ENCODE results near the gene LMOD3. TPM values are rescaled to one million over a fixed set of nuclear protein-coding genes. Genes with fewer than 3 reads are reported as not detected.

LMOD3 gene
- total RNA-seq = not detected in 2 replicates
- long read RNA-seq = 0 reads

DNA sequence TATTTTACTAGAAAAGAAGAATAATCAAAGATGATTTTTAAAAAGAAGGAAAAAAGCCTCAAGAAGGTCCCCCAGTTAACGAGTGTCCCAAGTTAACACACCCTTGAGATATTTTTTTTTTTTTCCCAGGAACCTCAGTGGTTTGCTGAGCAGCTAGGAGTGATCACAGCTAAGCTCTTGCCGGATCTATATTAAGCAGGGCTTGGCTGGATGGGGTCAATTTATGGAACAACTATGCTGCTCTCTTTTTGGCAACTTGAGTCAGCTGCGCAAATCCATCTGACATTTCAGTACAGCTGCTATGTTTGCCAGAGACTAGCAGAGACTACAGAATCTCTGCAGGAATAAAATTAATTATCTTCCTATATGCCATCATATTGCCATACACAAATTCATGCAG lies at the start of gene LMOD3:
Gene LMOD3 (minus strand): TSS at position 193 of the 400 bp plus-strand sequence. CDS start 209 bp downstream, outside the sequence.
- TF ChIP-seq, protein P1, sequence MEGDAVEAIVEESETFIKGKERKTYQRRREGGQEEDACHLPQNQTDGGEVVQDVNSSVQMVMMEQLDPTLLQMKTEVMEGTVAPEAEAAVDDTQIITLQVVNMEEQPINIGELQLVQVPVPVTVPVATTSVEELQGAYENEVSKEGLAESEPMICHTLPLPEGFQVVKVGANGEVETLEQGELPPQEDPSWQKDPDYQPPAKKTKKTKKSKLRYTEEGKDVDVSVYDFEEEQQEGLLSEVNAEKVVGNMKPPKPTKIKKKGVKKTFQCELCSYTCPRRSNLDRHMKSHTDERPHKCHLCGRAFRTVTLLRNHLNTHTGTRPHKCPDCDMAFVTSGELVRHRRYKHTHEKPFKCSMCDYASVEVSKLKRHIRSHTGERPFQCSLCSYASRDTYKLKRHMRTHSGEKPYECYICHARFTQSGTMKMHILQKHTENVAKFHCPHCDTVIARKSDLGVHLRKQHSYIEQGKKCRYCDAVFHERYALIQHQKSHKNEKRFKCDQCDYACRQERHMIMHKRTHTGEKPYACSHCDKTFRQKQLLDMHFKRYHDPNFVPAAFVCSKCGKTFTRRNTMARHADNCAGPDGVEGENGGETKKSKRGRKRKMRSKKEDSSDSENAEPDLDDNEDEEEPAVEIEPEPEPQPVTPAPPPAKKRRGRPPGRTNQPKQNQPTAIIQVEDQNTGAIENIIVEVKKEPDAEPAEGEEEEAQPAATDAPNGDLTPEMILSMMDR (IDR thresholded peaks at IDR 0.05) = no peak
- H3K4me3 Mint-ChIP-seq (ENCODE audit: unreplicated experiment) = no peak within 1 kb of the TSS
- peaks cover 3% of the 10 kb centered on the region for H3K4me1 Mint-ChIP-seq (ENCODE audit: unreplicated experiment)
- DNase-seq (ENCODE audit: extremely low spot score, unreplicated experiment) = no peak
- peaks cover 7% of the 10 kb centered on the region for H3K27me3 Mint-ChIP-seq (ENCODE audit: unreplicated experiment)
- no peaks in the 10 kb centered on the region for H3K9me3 Mint-ChIP-seq (ENCODE audit: unreplicated experiment)
- H3K27ac Mint-ChIP-seq (ENCODE audit: unreplicated experiment) = no peak within 1 kb of the TSS
- no peaks in the 10 kb centered on the region for H3K36me3 Mint-ChIP-seq (ENCODE audit: unreplicated experiment)

DNA sequence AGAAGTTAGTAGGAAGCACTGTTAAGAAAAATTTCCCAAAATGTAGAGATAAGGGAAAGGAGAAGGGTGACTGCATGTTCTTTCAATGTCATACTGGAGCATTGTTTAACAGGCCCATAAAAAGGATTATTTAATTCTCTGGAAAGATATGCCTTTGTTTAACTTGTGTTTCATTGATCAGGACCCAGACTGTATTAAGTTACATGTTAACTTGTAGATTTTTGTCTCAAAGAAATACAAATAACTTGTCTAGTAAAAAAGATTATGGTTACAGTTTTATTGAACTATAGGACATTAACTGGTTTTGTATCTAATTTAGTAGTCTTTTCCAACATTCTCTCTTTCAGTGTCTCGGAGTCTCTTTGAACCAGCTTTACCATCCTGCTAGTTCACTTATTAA lies 49.7 kb upstream of the LMOD3 start:
- Mint-ChIP-seq H3K27ac (ENCODE audit: unreplicated experiment) (no peak overlapping the region), H3K36me3 (ENCODE audit: unreplicated experiment) (no peaks in the 10 kb centered on the region), H3K9me3 (ENCODE audit: unreplicated experiment) (no peaks in the 10 kb centered on the region), H3K4me3 (ENCODE audit: unreplicated experiment) (no peak overlapping the region), H3K4me1 (ENCODE audit: unreplicated experiment) (peaks cover 6% of the 10 kb centered on the region), H3K27me3 (ENCODE audit: unreplicated experiment) (no peaks in the 10 kb centered on the region)
- TF ChIP-seq, protein P1 (IDR thresholded peaks at IDR 0.05) = no peak
- DNase-seq (ENCODE audit: extremely low spot score, unreplicated experiment) = no peak

DNA sequence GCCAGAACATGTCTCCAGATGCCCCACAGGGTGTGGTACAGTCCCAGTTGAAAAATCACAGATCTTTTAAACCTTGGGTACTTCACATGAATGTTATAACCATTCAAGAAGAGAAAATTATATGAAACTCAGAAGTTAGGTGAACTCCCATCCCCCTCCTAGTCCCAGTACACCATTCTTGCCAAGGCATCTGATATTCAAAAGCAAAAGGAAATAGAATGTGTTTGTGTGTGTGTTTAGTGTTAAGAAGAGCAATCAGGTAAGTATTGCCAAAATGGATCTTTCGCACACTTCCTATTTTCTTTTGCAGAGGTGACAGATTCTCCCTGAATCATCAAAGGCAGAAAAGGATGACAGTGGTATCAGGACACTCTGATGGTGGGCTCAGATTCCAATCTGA lies 44.1 kb upstream of the LMOD3 start:
- H3K27me3 Mint-ChIP-seq (ENCODE audit: unreplicated experiment) = no peaks in the 10 kb centered on the region
- TF ChIP-seq, protein P1 (IDR thresholded peaks at IDR 0.05) = no peak
- H3K9me3 Mint-ChIP-seq (ENCODE audit: unreplicated experiment) = no peaks in the 10 kb centered on the region
- no peak overlapping the region for H3K27ac Mint-ChIP-seq (ENCODE audit: unreplicated experiment)
- no peak for DNase-seq (ENCODE audit: extremely low spot score, unreplicated experiment)
- H3K4me3 Mint-ChIP-seq (ENCODE audit: unreplicated experiment) = no peak overlapping the region
- no peaks in the 10 kb centered on the region for H3K36me3 Mint-ChIP-seq (ENCODE audit: unreplicated experiment)
- no peaks in the 10 kb centered on the region for H3K4me1 Mint-ChIP-seq (ENCODE audit: unreplicated experiment)

DNA sequence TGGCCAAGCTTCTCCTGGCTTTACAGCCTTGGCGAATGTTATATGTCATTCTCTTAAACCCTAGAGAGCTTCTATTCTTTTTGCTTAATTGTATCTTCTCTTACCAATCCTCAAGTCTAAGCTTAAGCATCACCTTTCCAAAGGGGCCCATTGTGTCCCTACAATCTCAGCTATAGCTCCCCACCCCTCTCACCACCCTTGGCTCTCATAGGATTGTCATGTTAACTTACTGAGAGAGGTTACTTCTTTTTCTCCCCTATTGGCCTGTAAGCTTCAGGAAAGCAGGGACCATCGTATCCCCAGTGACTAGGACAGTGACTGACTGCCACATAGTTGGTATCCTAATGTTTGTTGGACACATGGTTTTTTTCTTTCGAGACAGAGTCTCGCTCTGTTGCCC lies 43.3 kb upstream of the LMOD3 start:
- no peaks in the 10 kb centered on the region for H3K4me1 Mint-ChIP-seq (ENCODE audit: unreplicated experiment)
- no peaks in the 10 kb centered on the region for H3K27me3 Mint-ChIP-seq (ENCODE audit: unreplicated experiment)
- H3K27ac Mint-ChIP-seq (ENCODE audit: unreplicated experiment) = no peak overlapping the region
- H3K36me3 Mint-ChIP-seq (ENCODE audit: unreplicated experiment) = no peaks in the 10 kb centered on the region
- no peak overlapping the region for H3K4me3 Mint-ChIP-seq (ENCODE audit: unreplicated experiment)
- DNase-seq (ENCODE audit: extremely low spot score, unreplicated experiment) = no peak
- H3K9me3 Mint-ChIP-seq (ENCODE audit: unreplicated experiment) = no peaks in the 10 kb centered on the region
- TF ChIP-seq, protein P1 (IDR thresholded peaks at IDR 0.05) = no peak

DNA sequence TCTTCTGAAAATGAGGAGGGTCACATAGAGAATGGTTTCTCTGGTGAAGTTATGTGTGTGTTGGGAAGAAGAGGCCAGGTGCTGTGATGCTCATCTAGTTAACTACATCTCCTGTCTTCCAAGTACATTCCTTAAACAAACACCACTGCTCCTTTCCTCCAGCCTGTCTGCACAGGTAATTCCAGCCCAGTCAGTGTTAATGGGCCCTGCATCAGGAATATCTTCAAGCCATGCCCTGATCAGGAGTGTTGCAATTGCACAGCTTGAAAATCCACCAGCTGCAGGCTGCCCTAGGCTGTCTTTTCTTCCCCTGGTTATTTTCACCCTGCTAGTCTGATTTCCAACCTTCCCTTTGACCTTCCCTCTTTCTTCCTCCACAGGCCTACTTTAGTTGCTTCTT lies 41.9 kb upstream of the LMOD3 start:
- Mint-ChIP-seq H3K36me3 (ENCODE audit: unreplicated experiment) (no peaks in the 10 kb centered on the region), H3K4me1 (ENCODE audit: unreplicated experiment) (no peaks in the 10 kb centered on the region), H3K27me3 (ENCODE audit: unreplicated experiment) (no peaks in the 10 kb centered on the region), H3K27ac (ENCODE audit: unreplicated experiment) (no peak overlapping the region), H3K9me3 (ENCODE audit: unreplicated experiment) (no peaks in the 10 kb centered on the region), H3K4me3 (ENCODE audit: unreplicated experiment) (no peak overlapping the region)
- TF ChIP-seq, protein P1 (IDR thresholded peaks at IDR 0.05) = no peak
- no peak for DNase-seq (ENCODE audit: extremely low spot score, unreplicated experiment)
